Measurements from ENCODE around the gene NAA16.

The NAA16 gene

DNA sequence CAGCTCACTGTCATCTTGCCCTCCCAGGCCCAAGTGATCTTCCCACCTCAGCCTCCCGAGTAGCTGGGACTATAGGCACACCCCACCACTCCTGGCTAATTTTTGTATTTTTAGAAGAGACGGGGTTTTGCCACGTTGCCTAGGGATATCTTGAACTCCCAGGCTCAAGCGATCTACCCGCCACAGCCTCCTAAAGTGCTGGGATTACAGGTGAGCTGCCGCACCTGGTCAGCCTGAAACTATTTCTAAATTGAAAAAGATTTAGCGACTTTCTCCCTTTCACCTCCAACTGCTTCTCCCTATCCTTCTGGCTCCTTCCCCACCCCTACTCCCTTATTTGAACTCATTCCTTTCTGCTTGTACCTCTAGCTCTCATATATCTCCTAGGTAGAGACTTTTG lies 19.8 kb upstream of the NAA16 start:
- DNase-seq (ENCODE audit: low read depth, low spot score), result no peak
- in situ Hi-C loops (cut with HindIII; ENCODE audit: low sequenced_read_pairs), result no loop called here
- TF ChIP-seq, protein P1, sequence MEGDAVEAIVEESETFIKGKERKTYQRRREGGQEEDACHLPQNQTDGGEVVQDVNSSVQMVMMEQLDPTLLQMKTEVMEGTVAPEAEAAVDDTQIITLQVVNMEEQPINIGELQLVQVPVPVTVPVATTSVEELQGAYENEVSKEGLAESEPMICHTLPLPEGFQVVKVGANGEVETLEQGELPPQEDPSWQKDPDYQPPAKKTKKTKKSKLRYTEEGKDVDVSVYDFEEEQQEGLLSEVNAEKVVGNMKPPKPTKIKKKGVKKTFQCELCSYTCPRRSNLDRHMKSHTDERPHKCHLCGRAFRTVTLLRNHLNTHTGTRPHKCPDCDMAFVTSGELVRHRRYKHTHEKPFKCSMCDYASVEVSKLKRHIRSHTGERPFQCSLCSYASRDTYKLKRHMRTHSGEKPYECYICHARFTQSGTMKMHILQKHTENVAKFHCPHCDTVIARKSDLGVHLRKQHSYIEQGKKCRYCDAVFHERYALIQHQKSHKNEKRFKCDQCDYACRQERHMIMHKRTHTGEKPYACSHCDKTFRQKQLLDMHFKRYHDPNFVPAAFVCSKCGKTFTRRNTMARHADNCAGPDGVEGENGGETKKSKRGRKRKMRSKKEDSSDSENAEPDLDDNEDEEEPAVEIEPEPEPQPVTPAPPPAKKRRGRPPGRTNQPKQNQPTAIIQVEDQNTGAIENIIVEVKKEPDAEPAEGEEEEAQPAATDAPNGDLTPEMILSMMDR (IDR thresholded peaks at IDR 0.05; ENCODE audit: low read depth, low read length), result no peak
- no peak overlapping the region for H3K4me3 ChIP-seq (ENCODE audit: low read depth, low read length)

DNA sequence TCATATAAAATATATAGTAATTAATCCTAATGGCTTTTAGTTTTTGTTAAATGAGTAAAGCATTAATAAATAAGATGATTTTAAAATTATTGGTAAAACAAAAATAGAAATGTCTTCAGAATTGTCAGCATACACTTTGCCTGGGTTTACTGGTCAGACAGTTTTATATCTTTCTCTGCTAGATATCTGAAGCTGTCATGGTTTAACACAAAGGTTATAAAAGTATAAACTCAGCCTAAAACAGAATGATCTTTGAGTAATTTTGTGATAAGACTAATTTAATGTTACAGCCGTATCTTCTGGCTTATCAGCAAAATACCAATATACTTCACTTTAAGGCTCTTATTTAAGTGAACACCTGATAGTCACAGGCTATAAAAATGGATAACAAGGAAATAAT lies 17.8 kb upstream of the NAA16 start:
- DNase-seq (ENCODE audit: low read depth, low spot score), result no peak
- no peak overlapping the region for H3K4me3 ChIP-seq (ENCODE audit: low read depth, low read length)
- in situ Hi-C loops (cut with HindIII; ENCODE audit: low sequenced_read_pairs), result no loop called here
- TF ChIP-seq, protein P1 (IDR thresholded peaks at IDR 0.05; ENCODE audit: low read depth, low read length), result no peak

DNA sequence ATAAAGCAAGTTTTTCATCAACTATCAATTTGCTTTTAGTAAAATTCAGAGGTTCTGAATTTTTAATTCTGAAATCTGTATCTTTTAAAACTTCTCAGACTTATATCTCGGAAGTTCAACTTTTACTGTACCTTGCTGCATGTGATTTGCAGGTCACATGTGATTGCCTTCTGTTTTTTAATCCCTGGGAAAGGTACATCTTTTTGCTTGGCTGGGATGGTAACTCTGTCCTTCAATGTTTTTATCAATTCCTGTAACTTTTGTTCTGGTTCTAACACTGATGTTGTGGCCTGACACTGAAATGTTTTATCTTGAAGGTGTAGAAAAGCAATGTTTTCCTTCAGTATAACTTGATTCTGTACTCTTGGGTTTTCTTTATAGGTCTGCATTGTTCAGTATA lies 16.2 kb upstream of the NAA16 start:
- TF ChIP-seq, protein P1 (IDR thresholded peaks at IDR 0.05; ENCODE audit: low read depth, low read length), result no peak
- in situ Hi-C loops (cut with HindIII; ENCODE audit: low sequenced_read_pairs), result no loop called here
- no peak overlapping the region for H3K4me3 ChIP-seq (ENCODE audit: low read depth, low read length)
- DNase-seq (ENCODE audit: low read depth, low spot score), result no peak

DNA sequence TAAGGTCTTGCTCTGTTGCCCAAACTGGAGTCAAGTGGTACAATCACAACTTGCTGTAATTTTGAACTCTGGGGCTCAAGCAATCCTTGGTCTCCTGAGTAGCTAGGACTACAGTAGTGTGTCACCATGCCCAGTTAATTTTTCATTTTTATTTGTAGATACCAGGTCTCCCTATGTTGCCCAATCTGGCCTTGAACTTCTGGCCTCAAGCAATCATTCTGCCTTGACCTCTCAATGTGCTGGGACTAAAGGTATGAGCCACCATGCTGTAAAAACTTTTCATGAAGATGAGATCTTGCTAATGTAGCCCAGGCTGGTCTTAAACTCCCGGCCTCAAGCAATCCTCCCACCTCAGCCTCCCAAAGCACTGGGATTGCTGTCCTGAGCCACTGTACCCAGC lies 15.1 kb upstream of the NAA16 start:
- TF ChIP-seq, protein P1 (IDR thresholded peaks at IDR 0.05; ENCODE audit: low read depth, low read length), result no peak
- in situ Hi-C loops (cut with HindIII; ENCODE audit: low sequenced_read_pairs), result no loop called here

DNA sequence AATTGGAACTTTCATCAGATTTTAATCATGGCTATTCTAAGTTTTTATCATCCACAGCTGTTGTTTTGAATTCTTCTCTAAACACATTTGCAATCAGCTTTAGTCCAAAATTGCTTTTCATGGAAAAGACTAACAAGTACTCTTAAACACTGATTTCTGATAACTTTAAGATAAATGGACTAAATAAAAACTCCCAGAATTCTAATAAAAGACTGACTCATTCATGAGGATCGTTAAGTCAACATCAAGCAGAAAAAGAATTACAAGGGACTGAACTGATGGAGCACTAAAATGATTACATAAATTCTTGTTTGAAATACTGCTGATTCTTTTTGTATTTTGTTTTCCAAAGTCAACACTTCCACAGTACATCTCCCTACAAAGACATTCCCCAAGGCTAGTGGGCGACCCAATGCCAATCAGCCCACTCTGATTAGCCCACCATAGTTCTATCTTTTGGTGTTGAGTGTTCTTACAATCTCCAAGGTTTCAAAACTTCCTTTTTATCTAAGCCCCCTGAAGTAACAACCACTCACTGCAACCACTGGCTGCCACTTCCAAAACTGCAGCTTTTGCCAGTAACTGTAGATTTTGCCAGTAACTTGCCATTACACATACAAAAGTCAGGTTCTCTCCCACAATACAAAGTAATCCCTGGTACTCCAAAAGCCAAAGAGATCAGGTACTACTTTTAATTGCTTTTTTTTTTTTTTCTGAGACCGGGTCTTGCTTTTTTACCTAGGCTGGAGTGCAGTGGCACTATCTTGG lies 14.0 kb upstream of the NAA16 start:
- DNase-seq (ENCODE audit: low read depth, low spot score), result no peak
- H3K4me3 ChIP-seq (ENCODE audit: low read depth, low read length), result no peak overlapping the region
- TF ChIP-seq, protein P1 (IDR thresholded peaks at IDR 0.05; ENCODE audit: low read depth, low read length), result no peak
- in situ Hi-C loops (cut with HindIII; ENCODE audit: low sequenced_read_pairs), result no loop called here

More for the DNA sequence above, 15.1 kb upstream of the NAA16 start:
- H3K4me3 ChIP-seq (ENCODE audit: low read depth, low read length), result no peak overlapping the region
- no peak for DNase-seq (ENCODE audit: low read depth, low spot score)

DNA sequence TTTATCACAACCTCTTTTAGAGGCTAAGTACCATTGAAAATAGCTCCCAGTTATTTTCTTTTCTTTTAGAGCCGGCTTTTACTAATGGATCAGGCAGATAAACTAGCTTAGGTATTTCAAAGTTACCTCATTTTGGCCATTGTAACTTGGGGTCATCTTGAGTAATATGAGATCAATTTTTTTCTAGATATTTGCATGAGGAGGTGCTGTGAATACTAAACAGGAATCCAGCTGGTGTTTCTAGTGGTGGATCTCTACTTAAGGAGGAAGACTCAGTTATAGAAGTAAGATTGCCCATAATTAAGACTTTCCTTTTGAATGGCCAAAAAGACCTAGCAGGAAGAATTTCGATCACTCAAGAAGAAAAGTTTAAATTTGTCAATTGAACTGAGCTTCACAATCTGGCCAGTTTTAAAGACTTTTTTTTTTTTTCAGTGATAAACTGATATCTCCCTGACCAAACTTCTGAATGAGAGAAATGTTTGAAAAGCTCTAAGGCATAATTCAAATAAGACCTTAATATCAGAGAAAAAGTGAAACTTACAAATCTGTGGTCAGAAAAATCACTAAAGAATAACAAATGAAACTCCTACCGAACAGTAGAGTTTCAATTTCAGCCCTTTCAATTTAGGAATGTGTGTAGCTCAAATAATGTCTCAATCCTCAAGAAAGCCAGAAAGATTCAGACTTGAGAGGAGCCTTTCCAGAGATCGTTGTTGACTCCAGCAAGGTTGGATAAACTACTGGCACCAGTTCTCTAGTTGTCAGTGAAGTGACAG lies 11.6 kb upstream of the NAA16 start:
- TF ChIP-seq, protein P1 (IDR thresholded peaks at IDR 0.05; ENCODE audit: low read depth, low read length), result no peak
- in situ Hi-C loops (cut with HindIII; ENCODE audit: low sequenced_read_pairs), result no loop called here
- DNase-seq (ENCODE audit: low read depth, low spot score), result no peak
- H3K4me3 ChIP-seq (ENCODE audit: low read depth, low read length), result no peak overlapping the region

All from astrocyte of the spinal cord (primary cell).